Bronchial epithelial cell (primary cell): ENCODE results near the gene TVP23C. TPM values are rescaled to one million over a fixed set of nuclear protein-coding genes. Genes with fewer than 3 reads are reported as not detected.

Experiments used
- DNase-seq: peaks from one replicate; pipeline ENCODE4 v3.0.0-alpha.2; 2010; ENCODE audit warnings: low read depth
- FAIRE-seq: peaks from 2 replicates; lab custom pipeline; 2011; peaks lifted over from hg19 to GRCh38; lab: Jason Lieb, UNC
- H3K27me3 ChIP-seq: 2 replicates; pipeline ENCODE4 v1.5.1; 2011; ENCODE audit warnings: low read length; ENCODE audit not compliant: control insufficient read depth, insufficient read depth
- H3K36me3 ChIP-seq: 2 replicates; pipeline ENCODE4 v1.5.1; 2011; ENCODE audit warnings: low read length; ENCODE audit not compliant: control insufficient read depth, insufficient read depth
- H3K4me3 ChIP-seq: 2 replicates; pipeline ENCODE4 v1.5.1; 2011; ENCODE audit warnings: mild to moderate bottlenecking, low read depth, low read length, control low read depth
- total RNA-seq: library from RNA; depleted of rRNA; stranded (reverse); fragments of >200 nt; gene quantifications from 2 replicates; pipeline ENCODE4 v1.2.1, GENCODE V29; 2014
- TF ChIP-seq, protein P1 (sequence below): IDR thresholded peaks from 2 replicates; pipeline ENCODE4 v1.5.1; 2011; ENCODE audit warnings: mild to moderate bottlenecking, moderate library complexity, low read length, control low read depth, inconsistent platforms; ENCODE audit not compliant: insufficient read depth, severe bottlenecking

Gene TVP23C
- total RNA-seq, 1 donor from 2014 or later: 14.0 TPM

DNA sequence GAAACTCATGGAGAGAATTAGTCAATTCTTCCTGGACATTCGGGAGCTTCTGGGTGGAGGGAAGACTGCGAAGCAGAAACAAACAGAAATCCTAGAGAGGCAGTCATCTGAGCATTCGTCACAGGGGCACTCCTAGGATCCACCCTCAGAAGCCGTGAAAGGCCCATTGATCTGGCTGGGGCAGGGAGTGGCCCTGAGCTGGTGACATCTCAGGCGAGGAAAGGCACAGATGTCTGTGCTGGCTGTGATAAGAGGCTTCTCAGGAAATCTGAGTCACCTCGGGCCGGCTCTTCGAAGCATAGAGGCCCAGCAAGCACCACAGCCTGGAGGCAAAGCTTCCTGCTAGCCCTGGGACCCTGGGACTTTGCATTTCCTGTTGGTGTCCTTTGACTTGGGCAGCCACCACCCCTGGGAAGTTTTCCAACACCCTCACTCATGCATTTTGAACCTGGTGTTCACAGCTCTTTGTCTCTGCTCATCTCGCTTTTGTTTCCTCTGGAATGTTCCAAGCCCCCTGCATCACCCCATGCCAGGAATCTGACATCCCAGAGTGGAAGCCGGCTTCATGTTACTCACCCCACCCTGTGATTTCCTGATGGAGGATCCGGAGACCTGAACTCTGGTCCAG, 72.5 kb downstream of the TVP23C start:
- TF ChIP-seq, protein P1, sequence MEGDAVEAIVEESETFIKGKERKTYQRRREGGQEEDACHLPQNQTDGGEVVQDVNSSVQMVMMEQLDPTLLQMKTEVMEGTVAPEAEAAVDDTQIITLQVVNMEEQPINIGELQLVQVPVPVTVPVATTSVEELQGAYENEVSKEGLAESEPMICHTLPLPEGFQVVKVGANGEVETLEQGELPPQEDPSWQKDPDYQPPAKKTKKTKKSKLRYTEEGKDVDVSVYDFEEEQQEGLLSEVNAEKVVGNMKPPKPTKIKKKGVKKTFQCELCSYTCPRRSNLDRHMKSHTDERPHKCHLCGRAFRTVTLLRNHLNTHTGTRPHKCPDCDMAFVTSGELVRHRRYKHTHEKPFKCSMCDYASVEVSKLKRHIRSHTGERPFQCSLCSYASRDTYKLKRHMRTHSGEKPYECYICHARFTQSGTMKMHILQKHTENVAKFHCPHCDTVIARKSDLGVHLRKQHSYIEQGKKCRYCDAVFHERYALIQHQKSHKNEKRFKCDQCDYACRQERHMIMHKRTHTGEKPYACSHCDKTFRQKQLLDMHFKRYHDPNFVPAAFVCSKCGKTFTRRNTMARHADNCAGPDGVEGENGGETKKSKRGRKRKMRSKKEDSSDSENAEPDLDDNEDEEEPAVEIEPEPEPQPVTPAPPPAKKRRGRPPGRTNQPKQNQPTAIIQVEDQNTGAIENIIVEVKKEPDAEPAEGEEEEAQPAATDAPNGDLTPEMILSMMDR: no peak
- no peaks in the 10 kb centered on the region for H3K27me3 ChIP-seq
- FAIRE-seq (no peak), DNase-seq (peak; percentile 31)
- H3K4me3 ChIP-seq: no peak overlapping the region
- peaks cover 2% of the 10 kb centered on the region for H3K36me3 ChIP-seq

DNA sequence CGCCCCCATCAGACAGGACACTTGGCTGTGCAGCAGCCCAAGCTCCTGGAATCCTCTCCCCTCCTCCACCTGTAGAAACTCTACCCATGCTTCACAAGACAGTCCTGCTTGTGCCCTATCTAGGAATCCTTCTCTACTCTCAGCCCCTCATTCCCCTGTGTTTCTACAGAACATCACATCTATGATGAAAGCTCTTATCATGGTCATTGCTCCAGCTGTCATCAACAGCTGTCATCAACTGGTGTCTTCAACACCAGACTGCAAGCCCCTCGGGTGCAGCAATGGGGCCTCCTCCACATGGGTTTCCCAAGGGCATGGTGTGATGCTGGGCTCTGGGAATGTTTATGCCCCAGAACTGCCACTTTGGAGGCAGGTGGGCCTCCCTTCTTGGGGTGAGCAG, 74.7 kb downstream of the TVP23C start:
- no peak for DNase-seq
- H3K4me3 ChIP-seq: no peak overlapping the region
- no peak for FAIRE-seq
- peaks cover 1% of the 10 kb centered on the region for H3K36me3 ChIP-seq
- TF ChIP-seq, protein P1: no peak
- H3K27me3 ChIP-seq: no peaks in the 10 kb centered on the region

DNA sequence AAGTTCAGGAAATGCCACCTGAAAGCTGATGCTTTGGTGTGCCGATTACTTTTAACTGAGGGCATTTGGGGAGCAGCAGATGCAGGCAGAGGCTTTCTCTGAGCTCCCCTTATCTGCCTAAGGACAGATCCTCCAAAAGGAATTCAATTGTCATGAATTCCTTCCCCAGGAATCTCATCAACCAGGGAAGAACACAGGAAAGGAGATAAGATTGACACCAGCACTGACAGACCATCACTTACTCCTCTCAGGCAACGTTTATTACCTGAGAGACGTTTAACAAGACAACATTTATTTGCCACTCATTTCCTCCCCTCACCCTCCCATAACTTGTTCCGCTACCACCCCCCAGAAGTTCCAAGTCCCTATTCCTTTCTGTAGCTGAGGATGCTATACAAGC, 78.2 kb downstream of the TVP23C start:
- TF ChIP-seq, protein P1: no peak
- no peak for FAIRE-seq
- Histone ChIP-seq H3K4me3 (no peak overlapping the region), H3K36me3 (peaks cover 1% of the 10 kb centered on the region), H3K27me3 (no peaks in the 10 kb centered on the region)
- no peak for DNase-seq

DNA sequence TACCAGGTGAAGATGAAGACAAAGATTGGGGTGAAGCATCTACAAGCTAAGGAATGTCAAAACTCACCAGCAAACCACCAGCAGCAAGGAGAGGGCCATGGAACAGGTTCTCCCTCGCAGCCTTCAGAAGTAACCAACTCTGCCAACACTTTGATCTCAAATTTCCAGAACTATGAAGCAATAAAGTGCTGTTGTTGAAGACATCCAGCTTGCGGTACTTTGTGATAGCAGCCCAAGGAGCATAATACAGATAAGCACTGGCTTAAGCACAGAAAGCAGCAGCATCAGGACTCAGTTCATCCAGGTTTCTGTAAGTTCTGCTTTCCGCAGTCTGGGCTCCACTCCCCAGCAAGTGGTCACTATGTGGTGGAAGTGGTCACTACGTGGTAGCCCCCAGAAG, 79.9 kb downstream of the TVP23C start:
- DNase-seq (no peak), FAIRE-seq (peak; percentile 50)
- TF ChIP-seq, protein P1: no peak
- Histone ChIP-seq H3K4me3 (no peak overlapping the region), H3K36me3 (peaks cover 1% of the 10 kb centered on the region), H3K27me3 (no peaks in the 10 kb centered on the region)

DNA sequence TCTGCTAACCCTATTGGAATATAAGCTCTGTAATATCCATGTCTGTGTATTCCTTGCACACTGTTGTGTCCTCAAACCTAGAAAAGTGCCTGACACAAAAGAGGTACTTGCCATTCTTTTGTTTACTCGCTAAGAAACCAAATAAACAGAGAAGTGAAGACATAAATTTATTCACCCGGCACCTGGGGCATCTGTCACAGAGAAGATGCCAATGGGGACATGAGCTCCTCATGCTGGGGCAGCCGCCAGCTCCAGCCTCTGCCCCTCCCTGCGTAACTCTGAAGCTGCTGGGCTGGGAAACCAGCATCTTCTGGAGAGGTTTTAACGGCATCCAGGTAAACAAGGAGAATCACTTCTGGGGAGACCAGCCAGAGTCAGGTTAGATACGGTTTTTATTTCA, 80.8 kb downstream of the TVP23C start:
- Histone ChIP-seq H3K36me3 (peaks cover 1% of the 10 kb centered on the region), H3K4me3 (no peak overlapping the region), H3K27me3 (no peaks in the 10 kb centered on the region)
- DNase-seq (no peak), FAIRE-seq (no peak)
- TF ChIP-seq, protein P1: no peak

DNA sequence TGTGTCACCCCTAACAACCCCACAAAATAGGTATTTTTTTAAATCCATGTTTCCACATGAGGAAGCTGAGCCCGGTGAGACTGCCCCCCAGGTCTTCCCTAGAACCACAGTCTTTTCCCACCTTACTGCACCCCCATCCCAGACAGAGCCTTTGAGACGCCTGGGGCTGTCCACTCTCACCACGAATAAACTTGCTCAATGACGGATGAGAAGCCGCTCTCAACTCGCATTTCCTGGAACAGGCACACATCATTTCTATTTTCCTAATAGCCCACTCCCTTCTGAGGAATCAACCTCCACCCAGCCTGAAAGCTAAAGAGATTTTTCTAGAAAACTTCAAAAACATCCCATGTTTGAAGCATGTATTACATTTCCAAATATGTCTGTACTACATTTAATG, 81.8 kb downstream of the TVP23C start:
- FAIRE-seq (no peak), DNase-seq (no peak)
- H3K4me3 ChIP-seq: no peak overlapping the region
- TF ChIP-seq, protein P1: no peak
- H3K36me3 ChIP-seq: peaks cover 1% of the 10 kb centered on the region
- no peaks in the 10 kb centered on the region for H3K27me3 ChIP-seq
